HepG2 (cell line): ENCODE measurements around the gene SGF29. TPM values are rescaled to one million over a fixed set of nuclear protein-coding genes. Genes with fewer than 3 reads are reported as not detected.

Experiments used
- CEBPB ChIP-seq: IDR thresholded peaks from 2 replicates; pipeline ENCODE4 v1.6.1; 2011; ENCODE audit warnings: low read depth, low read length, improper control_type of control experiment, borderline replicate concordance
- CREB3 ChIP-seq: sonication (generic); formaldehyde crosslinking; IDR thresholded peaks from 2 replicates; pipeline ENCODE4 v1.5.0; 2020; ENCODE audit warnings: missing genetic modification reagents
- HOXA5 ChIP-seq: sonication (generic); formaldehyde crosslinking; IDR thresholded peaks from 2 replicates; pipeline ENCODE4 v1.4.0; 2020; ENCODE audit warnings: missing genetic modification reagents
- NR2F2 ChIP-seq: IDR thresholded peaks from 2 replicates; pipeline ENCODE4 v1.6.1; 2012; ENCODE audit warnings: low read depth, inconsistent platforms, borderline replicate concordance
- PRDM15 ChIP-seq: sonication (generic); formaldehyde crosslinking; IDR thresholded peaks from 2 replicates; pipeline ENCODE4 v1.4.0; 2020; ENCODE audit warnings: missing genetic modification reagents
- SOX6 ChIP-seq, 2 experiments: fragments of 450-650 bp in 1 of 2; sonication (generic) in 1 of 2; formaldehyde crosslinking in 1 of 2; IDR thresholded peaks; 2 replicates each; pipeline versions ENCODE4 v1.4.0 to v1.6.1; 2017 to 2020; ENCODE audit warnings: antibody characterized with exemption in 1 of 2, mild to moderate bottlenecking in 1 of 2, missing genetic modification reagents in 1 of 2
- SP1 ChIP-seq, 2 experiments: fragments of 450-650 bp in 1 of 2; sonication (generic) in 1 of 2; formaldehyde crosslinking in 1 of 2; IDR thresholded peaks; 2 replicates each; pipeline versions ENCODE4 v1.4.0 to v1.6.1; 2016 to 2020; ENCODE audit warnings: missing genetic modification reagents in 1 of 2
- STAT6 ChIP-seq: sonication (generic); formaldehyde crosslinking; IDR thresholded peaks from 2 replicates; pipeline ENCODE4 v1.4.0; 2020; ENCODE audit warnings: missing genetic modification reagents, mild to moderate bottlenecking, borderline replicate concordance
- TEF ChIP-seq: sonication (generic); formaldehyde crosslinking; IDR thresholded peaks from 2 replicates; pipeline ENCODE4 v1.5.0; 2020; ENCODE audit warnings: missing genetic modification reagents
- TSC22D2 ChIP-seq: sonication (generic); formaldehyde crosslinking; IDR thresholded peaks from 2 replicates; pipeline ENCODE4 v1.5.1; 2020; ENCODE audit warnings: missing genetic modification reagents, mild to moderate bottlenecking, borderline replicate concordance
- ZFP37 ChIP-seq: sonication (generic); formaldehyde crosslinking; IDR thresholded peaks from 2 replicates; pipeline ENCODE4 v1.4.0; 2020; ENCODE audit warnings: missing genetic modification reagents, borderline replicate concordance
- ZNF282 ChIP-seq: fragments of 450-650 bp; IDR thresholded peaks from 2 replicates; pipeline ENCODE4 v1.6.1; 2018; ENCODE audit not compliant: partially characterized antibody
- ZNF460 ChIP-seq: sonication (generic); formaldehyde crosslinking; IDR thresholded peaks from 2 replicates; pipeline ENCODE4 v1.5.1; 2020; ENCODE audit warnings: missing genetic modification reagents, mild to moderate bottlenecking, borderline replicate concordance
- ZNF784 ChIP-seq: sonication (generic); formaldehyde crosslinking; IDR thresholded peaks from 2 replicates; pipeline ENCODE4 v1.5.1; 2020; ENCODE audit warnings: missing genetic modification reagents, mild to moderate bottlenecking, borderline replicate concordance
- ZSCAN25 ChIP-seq: sonication (generic); formaldehyde crosslinking; IDR thresholded peaks from 2 replicates; pipeline ENCODE4 v1.8.0; 2022; ENCODE audit warnings: mild to moderate bottlenecking, missing genetic modification reagents
- ZXDC ChIP-seq: sonication (generic); formaldehyde crosslinking; IDR thresholded peaks from 2 replicates; pipeline ENCODE4 v1.5.0; 2020; ENCODE audit warnings: mild to moderate bottlenecking, missing genetic modification reagents
- polyA plus RNA-seq, 8 experiments: library from polyadenylated mRNA; depleted of rRNA in 3 of 8; stranded (reverse) in 7 of 8; unstranded in 1 of 8; fragments of >200 nt; fragmentation: Illumina TruSeq in 4 of 8; extraction: Trizol in 4 of 8; gene quantifications; 2 replicates each; pipeline versions ENCODE4 v1.2.1 to v1.2.3, GENCODE V29; 2011 to 2016; ENCODE audit warnings: low read depth in 4 of 8, missing spikeins in 1 of 8, mixed read lengths in 1 of 8; ENCODE audit not compliant: insufficient read depth in 1 of 8
- total RNA-seq, 5 experiments: library from RNA; depleted of rRNA; stranded (reverse); fragments of >200 nt; fragmentation: Illumina TruSeq; extraction: Trizol; gene quantifications; 2 replicates each; pipeline ENCODE4 v1.2.3, GENCODE V29; 2016; ENCODE audit warnings: low read depth in 1 of 5

The SGF29 gene
- total and polyA plus RNA-seq, 2 of the 13 experiments (the other 11 are each of a cell fraction or from before 2014, with no cell fraction given) = 5.0 to 29.4 TPM

- TF ChIP-seq PRDM15 (CRISPR knock-in tag) = no peak
- no peak for TF ChIP-seq CREB3 (CRISPR knock-in tag)
- TF ChIP-seq ZNF460 (CRISPR knock-in tag) = peak; percentile 41; the same call in 1 of the 2 replicates
- no peak for TF ChIP-seq TSC22D2 (CRISPR knock-in tag)
- TF ChIP-seq ZNF784 (CRISPR knock-in tag) = no peak
- peak; percentile 73; the same call in 1 of the 2 replicates for TF ChIP-seq ZFP37
- peak; percentile 79; the same call in 1 of the 2 replicates for TF ChIP-seq TEF (CRISPR knock-in tag)
- peak; percentile 93 for TF ChIP-seq CEBPB
- TF ChIP-seq SP1 (IDR thresholded peaks at IDR 0.05) = no peak
- no peak for TF ChIP-seq SP1 (CRISPR knock-in tag; IDR thresholded peaks at IDR 0.05)
- 0 out of 2 replicates have a peak, but pooled peaks have one; percentile 44 for TF ChIP-seq STAT6
- TF ChIP-seq HOXA5 = peak; percentile 87; the same call in 1 of the 2 replicates
- no peak for TF ChIP-seq SOX6 (IDR thresholded peaks at IDR 0.05)
- TF ChIP-seq SOX6 (CRISPR knock-in tag; IDR thresholded peaks at IDR 0.05) = peak; percentile 81
- TF ChIP-seq ZXDC = no peak
- TF ChIP-seq NR2F2 = peak; percentile 67; the same call in 1 of the 2 replicates
- TF ChIP-seq ZNF282 = no peak
- TF ChIP-seq ZSCAN25 (CRISPR knock-in tag) = peak; percentile 99
These were observed 48.1 kb upstream of the SGF29 start (continued) for GRCh38 chr16:28505489-28506137.
